Transverse colon (tissue), 4 donors: ENCODE measurements around the gene DNM1. TPM values are rescaled to one million over a fixed set of nuclear protein-coding genes. Genes with fewer than 3 reads are reported as not detected.
A peak's percentile ranks its signal among the peaks of the same experiment; 100 is the strongest.

Experiments used
- DNase-seq: peaks from one replicate; pipeline ENCODE4 v3.0.0-alpha.2; 2019
- H3K27ac ChIP-seq, 4 donors: fragments of 200-600 bp; sonication (generic); 2 replicates each; pipeline ENCODE4 v1.5.1; 2016 to 2018; ENCODE audit warnings: inconsistent platforms in 4 of 4
- H3K27me3 ChIP-seq: fragments of 200-600 bp; sonication (generic); 2 replicates; pipeline ENCODE4 v1.5.1; 2017; ENCODE audit warnings: inconsistent platforms
- H3K36me3 ChIP-seq, 4 donors: fragments of 200-600 bp; sonication (generic); 2 replicates each; pipeline ENCODE4 v1.5.1; 2017 to 2019; ENCODE audit warnings: inconsistent platforms in 4 of 4
- H3K4me1 ChIP-seq, 4 donors: fragments of 200-600 bp; sonication (generic); 2 replicates each; pipeline ENCODE4 v1.5.1; 2017 to 2020; ENCODE audit warnings: inconsistent platforms in 4 of 4
- H3K4me3 ChIP-seq, 4 donors: fragments of 200-600 bp; sonication (generic); 1 replicate in 1 of 4; 2 replicates in 3 of 4; pipeline versions ENCODE4 v1.5.1 to v1.6.1; 2017 to 2019; ENCODE audit warnings: inconsistent platforms in 4 of 4
- H3K9me3 ChIP-seq, 2 donors: fragments of 200-600 bp; sonication (generic); 2 replicates each; pipeline ENCODE4 v1.5.1; 2017 to 2019; ENCODE audit warnings: inconsistent platforms in 2 of 2
- EP300 ChIP-seq: sonication (generic); formaldehyde crosslinking; IDR thresholded peaks from one replicate; pipeline ENCODE4 v1.6.1; 2017; ENCODE audit warnings: antibody characterized with exemption, low read depth
- POLR2A ChIP-seq: fragments of 450-650 bp; IDR thresholded peaks from one replicate; pipeline ENCODE4 v1.6.1; 2016; ENCODE audit warnings: antibody characterized with exemption, mild to moderate bottlenecking, moderate library complexity
- POLR2AphosphoS5 ChIP-seq, 3 donors: sonication (generic); formaldehyde crosslinking; IDR thresholded peaks; one replicate each; pipeline ENCODE4 v1.6.1; 2016; ENCODE audit warnings: antibody characterized with exemption in 3 of 3
- WGBS, 2 donors: methylation state at CpG; one replicate each; pipeline ENCODE4 v1.1.5; 2018; ENCODE audit warnings: low coverage in 1 of 2; 5-methylcytosine and 5-hydroxymethylcytosine counted together
- in situ Hi-C, 4 donors: fragments of 200-750 bp; cut with MboI; loops; one replicate each; pipeline versions ENCODE4 v1.15.0 to v1.15.1; 2017; ENCODE audit warnings: low sequenced_read_pairs in 3 of 4, low pct_ligation_motif_present in 1 of 4, low pct_unique_long_range_greater_than_20kb in 1 of 4
- intact Hi-C: fragments of 100-400 bp; cut with DNase I; formaldehyde crosslinking; loops from one replicate; pipeline ENCODE4 v1.15.1; 2023; ENCODE audit warnings: low total_unique reads
- total RNA-seq, 4 donors: library from RNA; depleted of rRNA; stranded (reverse); fragments of >200 nt; gene quantifications; one replicate each; pipeline ENCODE4 v1.1.0, GENCODE V29; 2016
- TF ChIP-seq, protein P1 (sequence below), 5 experiments: fragments of 200-600 bp in 3 of 5; fragments of 450-650 bp in 2 of 5; sonication (generic) in 3 of 5; IDR thresholded peaks; 1 replicate in 2 of 5; 2 replicates in 3 of 5; pipeline ENCODE4 v1.5.1; 2016 to 2017; ENCODE audit warnings: antibody characterized with exemption in 5 of 5, inconsistent platforms in 3 of 5, mild to moderate bottlenecking in 2 of 5, moderate library complexity in 1 of 5

Gene DNM1
- total RNA-seq, 4 donors from 2014 or later: 7.5 to 41.8 (median 14.3) TPM

DNA sequence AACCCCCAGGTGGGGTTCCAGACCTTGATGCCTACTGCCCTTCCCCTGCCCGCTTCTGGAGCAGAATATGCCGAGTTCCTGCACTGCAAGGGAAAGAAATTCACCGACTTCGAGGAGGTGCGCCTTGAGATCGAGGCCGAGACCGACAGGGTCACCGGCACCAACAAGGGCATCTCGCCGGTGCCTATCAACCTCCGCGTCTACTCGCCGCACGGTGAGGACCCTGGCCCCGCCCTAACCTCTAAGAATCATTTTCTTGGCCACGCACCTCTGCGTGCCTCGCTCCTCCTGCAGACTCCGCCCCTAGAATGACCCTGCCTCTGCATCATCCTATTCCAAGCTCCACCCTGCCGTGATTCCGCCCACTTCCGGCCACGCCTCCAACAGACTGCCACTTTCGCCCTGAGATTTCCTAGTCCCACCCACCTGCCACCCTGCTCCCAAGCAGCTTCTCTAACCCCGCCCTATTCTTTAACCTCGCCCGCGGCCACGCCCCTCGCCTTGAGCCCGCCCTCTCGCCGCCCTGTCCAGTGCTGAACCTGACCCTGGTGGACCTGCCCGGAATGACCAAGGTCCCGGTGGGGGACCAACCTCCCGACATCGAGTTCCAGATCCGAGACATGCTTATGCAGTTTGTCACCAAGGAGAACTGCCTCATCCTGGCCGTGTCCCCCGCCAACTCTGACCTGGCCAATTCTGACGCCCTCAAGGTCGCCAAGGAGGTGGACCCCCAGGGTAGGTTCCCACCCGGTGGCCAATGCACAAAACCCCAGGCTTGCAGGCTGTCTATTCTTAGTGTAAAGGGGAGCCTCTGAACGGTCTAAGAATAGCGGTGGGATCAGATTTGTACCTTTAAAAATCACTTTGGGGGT, 15.6 kb downstream of the DNM1 start:
- WGBS, 2 donors: 21% methylated on average over 46 of the region's 47 CpGs; no CpG with 5 or more reads in 1 of the 2 donors
- no peak for TF ChIP-seq EP300
- TF ChIP-seq POLR2A: no peak
- TF ChIP-seq, protein P1, sequence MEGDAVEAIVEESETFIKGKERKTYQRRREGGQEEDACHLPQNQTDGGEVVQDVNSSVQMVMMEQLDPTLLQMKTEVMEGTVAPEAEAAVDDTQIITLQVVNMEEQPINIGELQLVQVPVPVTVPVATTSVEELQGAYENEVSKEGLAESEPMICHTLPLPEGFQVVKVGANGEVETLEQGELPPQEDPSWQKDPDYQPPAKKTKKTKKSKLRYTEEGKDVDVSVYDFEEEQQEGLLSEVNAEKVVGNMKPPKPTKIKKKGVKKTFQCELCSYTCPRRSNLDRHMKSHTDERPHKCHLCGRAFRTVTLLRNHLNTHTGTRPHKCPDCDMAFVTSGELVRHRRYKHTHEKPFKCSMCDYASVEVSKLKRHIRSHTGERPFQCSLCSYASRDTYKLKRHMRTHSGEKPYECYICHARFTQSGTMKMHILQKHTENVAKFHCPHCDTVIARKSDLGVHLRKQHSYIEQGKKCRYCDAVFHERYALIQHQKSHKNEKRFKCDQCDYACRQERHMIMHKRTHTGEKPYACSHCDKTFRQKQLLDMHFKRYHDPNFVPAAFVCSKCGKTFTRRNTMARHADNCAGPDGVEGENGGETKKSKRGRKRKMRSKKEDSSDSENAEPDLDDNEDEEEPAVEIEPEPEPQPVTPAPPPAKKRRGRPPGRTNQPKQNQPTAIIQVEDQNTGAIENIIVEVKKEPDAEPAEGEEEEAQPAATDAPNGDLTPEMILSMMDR (IDR thresholded peaks at IDR 0.05): peak in 2 of 5 experiments; percentile 39 to 53
- TF ChIP-seq POLR2AphosphoS5 (IDR thresholded peaks at IDR 0.05): peak in 1 of 3 donors; percentile 43
- no peaks in the 10 kb centered on the region for H3K36me3 ChIP-seq
- H3K9me3 ChIP-seq: no peaks in the 10 kb centered on the region
- peaks cover 4 to 12% (median 6%) of the 10 kb centered on the region in 4 donors for H3K4me1 ChIP-seq
- DNase-seq: peak; percentile 98
- intact Hi-C loops: no loop called here
- peak overlapping the region in 3 of 4 donors; percentile 7 to 50 (median 19) for H3K27ac ChIP-seq
- peak overlapping the region in 3 of 4 donors; percentile 15 to 40 (median 28) for H3K4me3 ChIP-seq
- H3K27me3 ChIP-seq: no peaks in the 10 kb centered on the region
- in situ Hi-C loops: no loop called here

DNA sequence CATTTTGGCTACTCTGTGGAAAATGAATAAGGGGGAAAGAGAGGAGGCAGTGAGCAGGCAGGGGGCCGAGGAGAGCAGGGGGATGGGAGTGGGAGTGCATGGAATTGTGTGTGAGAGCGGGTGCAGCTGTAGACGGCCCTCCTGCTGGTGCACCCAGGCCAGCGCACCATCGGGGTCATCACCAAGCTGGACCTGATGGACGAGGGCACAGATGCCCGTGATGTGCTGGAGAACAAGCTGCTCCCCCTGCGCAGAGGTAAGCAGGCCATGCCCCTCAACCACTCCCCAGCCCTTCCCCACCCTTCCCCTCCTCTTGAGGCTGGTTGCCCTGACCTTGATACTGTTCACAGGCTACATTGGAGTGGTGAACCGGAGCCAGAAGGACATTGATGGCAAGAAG, 16.7 kb downstream of the DNM1 start:
- Histone ChIP-seq H3K4me1 (peaks cover 4 to 12% (median 6%) of the 10 kb centered on the region in 4 donors), H3K4me3 (no peak overlapping the region), H3K36me3 (no peaks in the 10 kb centered on the region), H3K27me3 (no peaks in the 10 kb centered on the region), H3K27ac (no peak overlapping the region), H3K9me3 (no peaks in the 10 kb centered on the region)
- no peak for DNase-seq
- WGBS, 2 donors: 84 to 91% methylated on average over 4 to 9 of the region's 9 CpGs
- TF ChIP-seq POLR2A (no peak), EP300 (no peak), POLR2AphosphoS5 (IDR thresholded peaks at IDR 0.05) (no peak)
- TF ChIP-seq, protein P1 (IDR thresholded peaks at IDR 0.05): no peak
- intact Hi-C loops (no loop called here), in situ Hi-C loops (no loop called here)

DNA sequence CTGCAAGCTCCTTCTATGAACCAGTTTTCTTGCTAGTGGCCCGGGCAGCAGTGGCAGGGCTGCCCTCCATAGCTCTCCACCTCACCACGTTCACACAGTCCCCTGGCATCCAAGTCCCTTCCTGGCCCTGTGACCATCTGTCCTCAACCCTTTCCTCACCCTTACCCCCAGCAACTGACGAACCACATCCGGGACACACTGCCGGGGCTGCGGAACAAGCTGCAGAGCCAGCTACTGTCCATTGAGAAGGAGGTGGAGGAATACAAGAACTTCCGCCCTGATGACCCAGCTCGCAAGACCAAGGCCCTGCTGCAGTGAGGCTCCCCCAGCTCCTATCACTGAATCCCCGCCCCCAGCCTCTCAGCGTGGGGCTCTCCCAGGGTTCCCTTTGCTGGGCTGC, 18.8 kb downstream of the DNM1 start:
- 80 to 85% methylated on average over 2 to 10 of the region's 10 CpGs for WGBS, 2 donors
- DNase-seq: no peak
- no peak overlapping the region for H3K4me3 ChIP-seq
- in situ Hi-C loops: no loop called here
- H3K4me1 ChIP-seq: peaks cover 4 to 12% (median 6%) of the 10 kb centered on the region in 4 donors
- H3K9me3 ChIP-seq: no peaks in the 10 kb centered on the region
- no peak for TF ChIP-seq EP300
- TF ChIP-seq, protein P1 (IDR thresholded peaks at IDR 0.05): no peak
- no peak for TF ChIP-seq POLR2A
- no peak for TF ChIP-seq POLR2AphosphoS5 (IDR thresholded peaks at IDR 0.05)
- no peaks in the 10 kb centered on the region for H3K36me3 ChIP-seq
- intact Hi-C loops: no loop called here
- H3K27ac ChIP-seq: no peak overlapping the region
- no peaks in the 10 kb centered on the region for H3K27me3 ChIP-seq

DNA sequence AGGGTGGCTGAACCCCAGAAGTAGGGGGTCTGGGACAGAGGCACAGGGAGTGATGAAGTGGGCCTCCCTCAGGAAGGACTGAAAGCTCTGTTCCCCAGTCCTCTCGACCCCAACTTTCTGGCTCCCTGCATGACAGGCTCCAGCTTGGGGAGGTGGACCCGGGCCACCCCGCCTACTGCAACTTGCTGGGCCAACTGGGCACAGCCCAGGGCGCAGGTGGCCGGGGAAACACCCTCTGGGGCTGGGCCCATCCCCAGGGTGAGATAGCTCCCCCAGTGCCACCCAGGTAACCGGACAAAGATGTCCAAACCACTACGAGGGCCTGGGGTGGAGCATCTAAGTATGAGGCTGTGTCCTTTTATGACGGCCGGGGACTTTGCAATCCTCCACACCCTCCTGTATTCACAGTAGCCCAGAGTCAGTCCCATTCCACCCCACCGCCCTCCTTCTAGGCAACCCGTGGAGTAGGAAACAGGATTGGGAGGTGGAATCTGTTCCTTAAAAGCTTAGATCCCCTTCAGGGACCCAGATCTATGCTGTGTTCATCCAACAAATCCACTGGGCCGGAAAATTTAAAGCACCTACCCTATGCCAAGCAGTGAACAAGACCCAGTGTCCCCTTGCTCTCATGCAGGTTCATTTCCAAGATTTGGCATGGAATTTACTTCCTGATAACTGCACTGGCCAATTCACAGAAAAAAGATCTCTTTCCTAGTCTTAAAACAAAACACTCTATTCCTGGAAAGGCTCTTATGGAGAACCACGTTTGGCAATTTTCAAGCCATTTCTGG, 19.9 kb downstream of the DNM1 start:
- intact Hi-C loops: no loop called here
- Histone ChIP-seq H3K4me1 (peaks cover 3 to 9% (median 4%) of the 10 kb centered on the region in 4 donors), H3K27ac (no peak overlapping the region), H3K9me3 (no peaks in the 10 kb centered on the region), H3K36me3 (no peaks in the 10 kb centered on the region), H3K27me3 (no peaks in the 10 kb centered on the region), H3K4me3 (no peak overlapping the region)
- DNase-seq: no peak
- in situ Hi-C loops: no loop called here
- WGBS, 2 donors: 70 to 72% methylated on average over 6 to 9 of the region's 13 CpGs
- TF ChIP-seq, protein P1 (IDR thresholded peaks at IDR 0.05): no peak
- TF ChIP-seq POLR2AphosphoS5 (IDR thresholded peaks at IDR 0.05) (no peak), EP300 (no peak), POLR2A (no peak)
